GM21515 (cell line): ENCODE results near the gene MTMR3.

Experiments
- ATAC-seq: cut with Tn5 transposase; IDR thresholded peaks from one replicate; pipeline ENCODE4 v1.9.1; 2021; ENCODE audit not compliant: unreplicated experiment

Gene MTMR3

GRCh38 chr22:29998627-29999384, 115.8 kb downstream of the MTMR3 start:
- ATAC-seq = no peak

GRCh38 chr22:30000566-30000965, 117.6 kb downstream of the MTMR3 start:
- no peak for ATAC-seq

GRCh38 chr22:30001459-30001858, 118.5 kb downstream of the MTMR3 start:
- no peak for ATAC-seq

GRCh38 chr22:30002861-30003486, 120.0 kb downstream of the MTMR3 start:
- ATAC-seq = no peak

GRCh38 chr22:30004101-30004500, 121.1 kb downstream of the MTMR3 start:
- ATAC-seq = no peak

- ATAC-seq = no peak
Observed at GRCh38 chr22:30004694-30005093, 121.7 kb downstream of the MTMR3 start.

GRCh38 chr22:30005213-30005857, 122.4 kb downstream of the MTMR3 start:
- ATAC-seq = no peak

GRCh38 chr22:30007361-30007760, 124.4 kb downstream of the MTMR3 start:
- ATAC-seq = no peak

GRCh38 chr22:30008401-30008800, 125.4 kb downstream of the MTMR3 start:
- ATAC-seq = no peak

- ATAC-seq = no peak
Observed at GRCh38 chr22:30009478-30009877, 126.5 kb downstream of the MTMR3 start.

GRCh38 chr22:30010789-30011405, 127.9 kb downstream of the MTMR3 start:
- no peak for ATAC-seq

GRCh38 chr22:30013201-30013600, 130.2 kb downstream of the MTMR3 start:
- no peak for ATAC-seq

- ATAC-seq = no peak
Observed at GRCh38 chr22:30014244-30014643, 131.3 kb downstream of the MTMR3 start.

GRCh38 chr22:30015229-30015797, 132.3 kb downstream of the MTMR3 start:
- no peak for ATAC-seq

GRCh38 chr22:30015846-30016245, 132.9 kb downstream of the MTMR3 start:
- no peak for ATAC-seq

GRCh38 chr22:30016596-30016995, 133.6 kb downstream of the MTMR3 start:
- ATAC-seq = no peak

GRCh38 chr22:30017375-30018223, 134.6 kb downstream of the MTMR3 start:
- ATAC-seq = no peak

- ATAC-seq = no peak
Observed at GRCh38 chr22:30020511-30020910, 137.5 kb downstream of the MTMR3 start.

- ATAC-seq = no peak
Observed at GRCh38 chr22:30021338-30021737, 138.4 kb downstream of the MTMR3 start.

- no peak for ATAC-seq
Observed at GRCh38 chr22:30021881-30022619, 139.1 kb downstream of the MTMR3 start.
